ENCODE measurements around the gene MIA2.

DNA sequence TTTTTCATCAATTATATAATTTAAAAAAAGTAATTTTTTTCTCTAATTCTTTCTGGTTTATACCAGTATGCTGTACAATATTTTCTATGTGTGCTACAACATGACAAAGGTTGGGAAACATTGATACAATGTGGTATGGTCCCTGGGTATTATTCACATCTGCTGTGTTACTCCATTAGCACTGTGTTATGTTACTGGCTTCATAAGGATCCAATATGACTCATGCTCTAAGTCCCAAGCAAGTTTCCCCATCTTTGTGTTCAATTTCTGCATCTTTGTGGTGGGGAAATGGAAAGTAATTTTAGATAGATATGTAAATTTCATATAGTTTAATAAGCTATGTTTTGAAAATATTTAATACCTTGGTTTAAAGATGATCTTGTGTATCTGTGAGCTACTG is 162.7 kb downstream of the MIA2 start:
- no peak for TF ChIP-seq REST (IDR thresholded peaks at IDR 0.05; ENCODE audit: insufficient read depth in 1 of 2, low read depth in 2 of 2, low read length in 2 of 2)
- no peak for TF ChIP-seq POLR2AphosphoS5 (IDR thresholded peaks at IDR 0.05; ENCODE audit: low read depth, low read length)
- no peak for TF ChIP-seq TAF1 (IDR thresholded peaks at IDR 0.05; ENCODE audit: borderline replicate concordance, insufficient read depth, low read length)

Measured in PFSK-1 (cell line).